WTC11 (cell line): ENCODE results near the gene GPER1. TPM values are rescaled to one million over a fixed set of nuclear protein-coding genes. Genes with fewer than 3 reads are reported as not detected.

Experiments used
- ATAC-seq: fragments of 200-7000 bp; cut with Tn5 transposase; 2 replicates; pipeline ENCODE4 v1.10.0; 2021; ENCODE audit warnings: mild to moderate bottlenecking, moderate library complexity
- CTCF ChIA-PET: fragments of 300-600 bp; sonication (Branson Sonifier 250); formaldehyde crosslinking; loops from one replicate; lab custom pipeline; 2021; ENCODE audit warnings: antibody characterized with exemption; lab: Charles Lee
- POLR2A ChIA-PET: fragments of 350-600 bp; sonication (Branson Sonifier 250); formaldehyde crosslinking; loops from one replicate; lab custom pipeline; 2021; ENCODE audit warnings: antibody characterized with exemption; lab: Charles Lee
- DNase-seq: peaks from one replicate; pipeline ENCODE4 v3.0.0; 2021; ENCODE audit warnings: low spot score
- H3K27ac Mint-ChIP-seq: 2 replicates; pipeline ENCODE4 v1.8.0; 2021; ENCODE audit warnings: mixed read lengths
- H3K27me3 Mint-ChIP-seq: 2 replicates; pipeline ENCODE4 v1.8.0; 2021; ENCODE audit warnings: low read depth, mild to moderate bottlenecking, moderate library complexity, mixed read lengths
- H3K36me3 Mint-ChIP-seq: 2 replicates; pipeline ENCODE4 v1.8.0; 2021; ENCODE audit warnings: mixed read lengths
- H3K4me1 Mint-ChIP-seq: 2 replicates; pipeline ENCODE4 v1.8.0; 2022; ENCODE audit warnings: mixed read lengths
- H3K4me3 Mint-ChIP-seq: 2 replicates; pipeline ENCODE4 v1.8.0; 2021; ENCODE audit warnings: mild to moderate bottlenecking, moderate library complexity, mixed read lengths
- H3K9me3 Mint-ChIP-seq: 2 replicates; pipeline ENCODE4 v1.8.0; 2021; ENCODE audit warnings: mixed read lengths
- ATF1 ChIP-seq: sonication (generic); formaldehyde crosslinking; IDR thresholded peaks from 2 replicates; pipeline ENCODE4 v1.8.1; 2023; ENCODE audit warnings: mild to moderate bottlenecking, moderate library complexity, missing genetic modification reagents
- ATF2 ChIP-seq: sonication (generic); formaldehyde crosslinking; IDR thresholded peaks from 2 replicates; pipeline ENCODE4 v1.8.1; 2022; ENCODE audit warnings: low read depth, missing genetic modification reagents, borderline replicate concordance
- ATF3 ChIP-seq: sonication (generic); formaldehyde crosslinking; conservative IDR thresholded peaks from 2 replicates; pipeline ENCODE4 v1.8.1; 2022; ENCODE audit warnings: mild to moderate bottlenecking, missing genetic modification reagents
- EMX1 ChIP-seq: fragments of 250-450 bp; sonication (Bioruptor Pico); IDR thresholded peaks from 2 replicates; pipeline ENCODE4 v1.8.0; 2021; ENCODE audit warnings: mild to moderate bottlenecking
- FOXP1 ChIP-seq: sonication (generic); formaldehyde crosslinking; IDR thresholded peaks from 2 replicates; pipeline ENCODE4 v1.8.0; 2022; ENCODE audit warnings: missing genetic modification reagents, mild to moderate bottlenecking, moderate library complexity, borderline replicate concordance
- HMGXB4 ChIP-seq: sonication (generic); formaldehyde crosslinking; IDR thresholded peaks from 2 replicates; pipeline ENCODE4 v1.8.1; 2023; ENCODE audit warnings: mild to moderate bottlenecking, moderate library complexity, missing genetic modification reagents
- IRF1 ChIP-seq: sonication (generic); formaldehyde crosslinking; IDR thresholded peaks from 2 replicates; pipeline ENCODE4 v1.8.0; 2023; ENCODE audit warnings: missing genetic modification reagents
- MXD4 ChIP-seq: fragments of 250-450 bp; sonication (Bioruptor Pico); IDR thresholded peaks from 2 replicates; pipeline ENCODE4 v1.8.0; 2021; ENCODE audit warnings: mild to moderate bottlenecking, moderate library complexity, borderline replicate concordance
- NFE2L1 ChIP-seq: sonication (generic); formaldehyde crosslinking; IDR thresholded peaks from 2 replicates; pipeline ENCODE4 v1.8.1; 2023; ENCODE audit warnings: missing genetic modification reagents
- NFYB ChIP-seq: sonication (generic); formaldehyde crosslinking; conservative IDR thresholded peaks from 2 replicates; pipeline ENCODE4 v1.8.0; 2022; ENCODE audit warnings: low read depth, missing genetic modification reagents
- SOX15 ChIP-seq: fragments of 250-450 bp; sonication (Bioruptor Pico); IDR thresholded peaks from 2 replicates; pipeline ENCODE4 v1.9.0; 2021; ENCODE audit warnings: mild to moderate bottlenecking
- TEAD1 ChIP-seq: sonication (generic); formaldehyde crosslinking; IDR thresholded peaks from 2 replicates; pipeline ENCODE4 v1.8.0; 2022; ENCODE audit warnings: mild to moderate bottlenecking, missing genetic modification reagents
- TP53 ChIP-seq: sonication (generic); formaldehyde crosslinking; IDR thresholded peaks from 2 replicates; pipeline ENCODE4 v1.8.1; 2023; ENCODE audit warnings: mild to moderate bottlenecking, missing genetic modification reagents
- ZBTB21 ChIP-seq: sonication (generic); formaldehyde crosslinking; IDR thresholded peaks from 2 replicates; pipeline ENCODE4 v1.8.1; 2023; ENCODE audit warnings: mild to moderate bottlenecking, missing genetic modification reagents, borderline replicate concordance
- ZBTB43 ChIP-seq: sonication (generic); formaldehyde crosslinking; IDR thresholded peaks from 2 replicates; pipeline ENCODE4 v1.8.1; 2023; ENCODE audit warnings: mild to moderate bottlenecking, missing genetic modification reagents
- ZNF425 ChIP-seq: fragments of 250-450 bp; sonication (Bioruptor Pico); conservative IDR thresholded peaks from 2 replicates; pipeline ENCODE4 v1.9.0; 2021; ENCODE audit warnings: mild to moderate bottlenecking
- ZNF512 ChIP-seq: sonication (generic); formaldehyde crosslinking; IDR thresholded peaks from 2 replicates; pipeline ENCODE4 v1.8.1; 2022; ENCODE audit warnings: missing genetic modification reagents, borderline replicate concordance
- ZNF532 ChIP-seq: fragments of 250-450 bp; sonication (Bioruptor Pico); IDR thresholded peaks from 2 replicates; pipeline ENCODE4 v1.9.0; 2021; ENCODE audit warnings: mild to moderate bottlenecking, borderline replicate concordance
- ZSCAN18 ChIP-seq: fragments of 250-450 bp; sonication (Bioruptor Pico); IDR thresholded peaks from 2 replicates; pipeline ENCODE4 v2.1.2; 2022; ENCODE audit warnings: mild to moderate bottlenecking, moderate library complexity
- total RNA-seq: library from RNA; stranded (reverse); gene quantifications from 3 replicates; pipeline ENCODE4 v1.2.3, GENCODE V29; 2021

The GPER1 gene
- total RNA-seq, 1 experiment from 2014 or later, result 0.28 TPM

GRCh38 chr7:1079546-1079945, 8.4 kb upstream of the GPER1 start:
- H3K36me3 Mint-ChIP-seq, result no peaks in the 10 kb centered on the region
- no peak for ATAC-seq
- H3K27ac Mint-ChIP-seq, result peak overlapping the region; percentile 87
- no peak for DNase-seq
- H3K4me1 Mint-ChIP-seq, result no peaks in the 10 kb centered on the region
- TF ChIP-seq NFYB (CRISPR knock-in tag) (no peak), ZBTB21 (CRISPR knock-in tag) (no peak), TP53 (no peak), ZBTB43 (no peak), IRF1 (no peak), EMX1 (CRISPR knock-in tag) (no peak), HMGXB4 (no peak), TEAD1 (CRISPR knock-in tag) (no peak), SOX15 (CRISPR knock-in tag) (no peak), FOXP1 (CRISPR knock-in tag) (no peak), ATF2 (CRISPR knock-in tag) (no peak), ZSCAN18 (CRISPR knock-in tag) (no peak), ZNF532 (CRISPR knock-in tag) (no peak), ATF1 (CRISPR knock-in tag) (no peak), ZNF425 (no peak), MXD4 (no peak), NFE2L1 (CRISPR knock-in tag) (no peak), ZNF512 (CRISPR knock-in tag) (no peak), ATF3 (CRISPR knock-in tag) (no peak)
- H3K9me3 Mint-ChIP-seq, result no peaks in the 10 kb centered on the region
- H3K27me3 Mint-ChIP-seq, result no peaks in the 10 kb centered on the region
- ChIA-PET CTCF (interaction anchor here (1.6 to 2.8 kb wide), 3 partner anchors 14 to 103 kb away, joined by 3 to 8 read pairs (median 6); no protein-coding TSS in a partner anchor), POLR2A (no interaction called here)
- no peak overlapping the region for H3K4me3 Mint-ChIP-seq
